ENCODE data around the gene CELSR3.
A peak's percentile ranks its signal among the peaks of the same experiment; 100 is the strongest.

CELSR3 gene

DNA sequence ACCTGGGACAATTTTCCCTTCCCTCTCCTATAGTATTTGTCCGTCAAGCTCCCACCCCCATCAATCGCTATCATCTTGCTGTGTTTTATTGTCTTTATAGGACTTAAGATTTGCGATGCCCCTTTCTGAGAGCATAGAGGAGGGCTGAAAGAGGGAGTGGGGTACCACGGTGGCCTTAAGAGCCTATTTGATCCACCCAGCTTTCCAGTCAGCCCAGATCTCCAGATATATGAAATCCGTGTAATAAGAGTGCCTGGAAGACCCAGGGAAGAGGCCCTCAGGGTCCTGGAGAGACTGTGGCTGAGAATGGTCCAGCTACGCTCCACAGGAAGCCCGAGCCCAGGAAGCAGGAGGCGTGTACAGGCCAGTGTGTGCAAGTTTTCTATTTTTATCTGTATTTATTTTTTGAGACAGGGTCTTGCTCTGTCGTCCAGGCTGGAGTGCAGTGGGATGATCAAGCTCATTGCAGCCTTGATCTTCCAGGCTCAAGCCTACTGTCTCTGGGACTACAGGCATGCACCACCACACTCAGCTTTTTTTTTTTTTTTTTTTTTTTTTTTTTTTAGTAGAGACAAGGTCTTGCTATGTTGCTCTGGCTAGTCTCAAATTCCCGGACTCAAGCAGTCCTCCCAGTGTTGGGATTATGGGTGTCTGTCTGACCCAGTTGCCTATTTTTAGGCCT lies 24.0 kb upstream of the CELSR3 start:
- DNase-seq = no peak

GRCh38 chr3:48685603-48686511 lies 23.2 kb upstream of the CELSR3 start, which contains the start of gene NCKIPSD:
TSS of gene NCKIPSD (minus strand) at chr3:48685915. CDS start at chr3:48685807, 108 bp downstream.
- peak; percentile 64 for DNase-seq

GRCh38 chr3:48685293-48685602 lies 22.6 kb upstream of the CELSR3 start:
- no peak for DNase-seq

GRCh38 chr3:48684480-48685143 lies 21.9 kb upstream of the CELSR3 start:
- DNase-seq = no peak

- no peak for DNase-seq
These were observed 21.3 kb upstream of the CELSR3 start for GRCh38 chr3:48684054-48684349.

GRCh38 chr3:48682786-48683185 lies 20.1 kb upstream of the CELSR3 start:
- no peak for DNase-seq

DNA sequence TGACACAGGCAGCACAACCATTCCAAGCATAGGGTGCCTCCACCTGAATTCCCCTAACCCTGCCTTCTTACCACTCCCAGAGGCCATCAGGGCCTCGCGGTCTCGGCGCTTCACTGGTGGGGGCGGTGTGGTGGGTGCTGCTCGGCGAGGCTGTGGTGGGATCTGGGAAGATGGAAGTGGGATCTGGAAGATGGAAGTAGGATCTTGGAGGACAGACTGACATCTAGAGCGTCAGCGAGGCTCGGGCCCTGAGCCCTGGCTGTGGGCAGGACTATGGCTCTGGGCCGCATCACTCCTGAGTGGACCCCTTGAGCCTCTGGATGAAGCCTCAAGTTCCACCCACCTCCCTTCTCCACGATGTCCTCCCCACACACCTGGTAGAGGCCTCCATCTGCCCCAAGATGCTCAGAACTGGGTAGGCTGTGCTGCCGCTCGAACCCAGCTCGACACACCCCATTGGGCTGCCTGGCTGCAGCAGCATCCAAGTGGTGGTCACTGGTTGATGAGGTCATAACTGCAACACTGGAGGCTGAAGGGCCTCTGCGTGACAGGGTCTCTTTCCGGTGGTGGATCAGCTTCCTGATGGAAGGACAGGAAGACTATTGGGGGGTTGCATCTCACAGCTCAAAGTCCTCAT lies 19.4 kb upstream of the CELSR3 start:
- no peak for DNase-seq

- no peak for DNase-seq
These were observed 18.8 kb upstream of the CELSR3 start for GRCh38 chr3:48681541-48681880.

DNA sequence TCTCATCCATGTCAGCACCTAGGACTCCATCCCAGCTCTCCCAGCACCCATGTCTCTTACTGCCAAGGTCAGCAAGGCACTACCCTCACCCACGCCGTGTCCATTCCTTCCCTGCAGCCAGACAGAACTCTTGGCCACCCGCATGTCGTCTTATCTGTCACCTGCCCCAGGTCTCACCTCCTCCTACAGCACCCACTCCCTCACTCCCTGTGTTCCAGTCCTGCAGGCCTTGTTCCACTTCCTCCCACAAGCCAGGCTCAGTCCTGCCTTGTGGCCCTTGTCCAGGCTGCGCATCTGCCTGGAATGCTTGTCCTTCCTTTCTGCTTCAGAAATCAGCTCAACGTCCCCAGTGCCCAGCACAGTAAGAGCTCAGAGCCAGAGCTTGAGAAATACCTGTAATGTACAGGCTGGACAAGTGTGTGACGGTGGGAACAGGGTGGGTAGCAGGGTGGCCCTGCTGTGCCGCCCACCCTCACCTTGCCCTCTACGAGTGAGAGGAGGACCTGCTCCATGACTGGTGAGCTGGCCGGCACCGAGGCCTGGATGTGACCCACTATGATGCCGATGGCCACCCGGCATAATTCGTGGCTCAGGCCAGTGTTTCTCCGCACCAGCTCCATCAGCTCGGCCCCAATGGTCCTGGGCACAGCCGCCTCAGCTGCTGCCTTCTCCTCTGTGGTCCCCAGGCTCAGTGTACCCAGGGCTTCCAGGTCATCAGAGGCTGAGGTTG lies 18.3 kb upstream of the CELSR3 start:
- DNase-seq = no peak

DNA sequence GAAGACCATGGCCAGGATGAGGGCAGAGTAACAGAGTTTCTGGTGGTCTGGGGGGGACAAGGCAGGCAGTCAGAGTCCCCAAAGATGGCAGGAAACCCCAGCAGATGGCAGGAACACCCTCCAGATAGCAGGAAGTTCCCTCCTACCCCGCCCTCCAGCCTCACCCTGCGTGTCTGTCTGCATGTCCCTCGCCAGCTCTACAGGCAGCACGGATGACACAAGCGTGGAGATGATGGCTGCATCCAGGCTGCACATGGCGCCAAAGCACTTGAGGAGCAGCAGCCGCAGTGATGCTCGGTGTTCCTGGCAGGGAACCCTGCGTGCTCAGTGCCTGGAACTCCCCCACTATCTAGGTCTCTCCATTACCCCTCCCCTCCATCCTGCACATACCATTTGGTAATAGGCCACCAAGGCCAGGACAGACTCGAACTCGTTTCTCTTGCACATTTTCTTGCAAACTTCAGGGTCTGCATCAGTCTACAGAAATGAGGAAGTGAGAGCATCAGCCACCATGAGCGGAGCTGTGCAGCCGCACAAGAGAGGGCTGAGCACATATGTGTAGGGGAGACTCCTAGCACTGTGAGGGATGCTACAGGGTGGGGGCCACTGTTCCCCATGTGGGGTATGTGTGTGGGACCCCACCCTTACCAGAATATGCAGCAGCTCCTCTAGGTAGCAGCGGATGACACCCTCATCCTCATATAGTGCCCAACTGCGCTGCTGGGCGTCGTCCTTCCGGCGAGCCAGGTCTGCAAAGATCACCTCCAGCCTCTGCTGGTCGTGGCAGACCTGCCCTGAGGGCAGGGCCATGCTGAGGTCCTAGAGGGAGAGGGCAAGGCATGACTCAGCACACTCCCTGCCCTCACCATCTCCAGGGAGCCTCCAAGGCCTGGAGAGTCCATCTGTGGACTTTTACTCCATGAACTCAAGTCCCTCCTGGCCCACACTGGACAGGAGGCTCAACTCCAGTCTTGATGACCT lies 17.0 kb upstream of the CELSR3 start:
- DNase-seq = no peak

DNA sequence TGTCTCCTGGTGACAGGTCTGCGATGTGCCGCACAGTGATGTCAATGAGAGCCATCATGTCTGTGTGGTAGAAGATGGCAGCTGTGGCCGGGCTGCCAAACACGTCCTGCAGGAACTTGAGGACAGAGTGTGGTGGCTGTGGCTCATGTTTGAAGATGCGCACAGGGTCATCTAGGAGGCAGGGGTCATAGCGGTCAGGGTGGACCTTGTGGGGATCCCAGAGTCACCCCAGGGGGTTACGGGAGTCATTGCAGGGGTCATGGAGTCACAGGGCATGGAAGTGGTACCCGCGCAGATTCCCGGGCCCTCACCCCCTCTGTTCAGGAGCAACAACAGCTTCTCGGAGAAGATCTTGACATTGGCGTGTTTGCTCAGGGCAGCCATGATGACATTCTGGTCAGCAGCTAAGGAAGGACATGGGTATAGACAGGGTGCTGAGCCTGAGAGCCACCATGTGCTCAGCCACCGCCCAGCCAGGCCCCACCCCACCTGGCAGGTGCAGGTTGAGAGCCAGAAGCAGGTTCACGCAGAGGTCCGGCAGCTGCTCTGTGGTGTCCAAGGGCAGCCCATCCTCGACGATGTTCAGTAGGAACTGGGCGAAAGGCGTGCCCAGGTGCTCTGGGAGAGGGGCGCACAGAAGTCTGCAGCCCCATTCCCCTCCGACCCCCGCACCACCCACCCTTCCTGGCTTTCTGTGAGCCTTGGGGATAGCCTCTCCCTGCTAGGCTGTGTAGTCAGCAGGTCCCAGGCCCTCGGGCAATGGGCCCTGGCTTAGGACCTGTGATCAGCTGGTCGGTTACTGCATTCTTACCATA lies 16.1 kb upstream of the CELSR3 start:
- no peak for DNase-seq

GRCh38 chr3:48678056-48678455 lies 15.4 kb upstream of the CELSR3 start:
- DNase-seq = no peak

- DNase-seq = no peak
These were observed 11.8 kb upstream of the CELSR3 start for GRCh38 chr3:48674505-48674904.

DNA sequence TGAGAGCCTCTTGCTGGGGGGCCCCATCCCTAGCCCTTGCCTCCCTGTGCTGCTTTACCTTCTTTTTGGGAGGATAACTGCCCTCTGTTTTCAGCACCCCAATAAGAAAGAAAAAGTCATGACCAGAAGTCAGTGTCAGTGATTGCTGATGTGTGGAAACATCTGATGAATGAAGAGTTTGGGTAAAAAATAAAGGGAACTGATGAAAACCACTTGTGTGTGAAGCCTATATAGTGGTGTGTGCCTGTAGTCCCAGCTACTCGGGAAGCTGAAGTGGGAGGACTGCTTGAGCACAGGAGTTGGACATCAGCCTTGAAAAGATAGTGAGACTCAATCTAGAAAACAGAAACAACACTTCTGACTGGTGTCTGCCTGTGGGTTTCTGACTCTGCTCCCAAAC lies 9.8 kb upstream of the CELSR3 start:
- DNase-seq = no peak

DNA sequence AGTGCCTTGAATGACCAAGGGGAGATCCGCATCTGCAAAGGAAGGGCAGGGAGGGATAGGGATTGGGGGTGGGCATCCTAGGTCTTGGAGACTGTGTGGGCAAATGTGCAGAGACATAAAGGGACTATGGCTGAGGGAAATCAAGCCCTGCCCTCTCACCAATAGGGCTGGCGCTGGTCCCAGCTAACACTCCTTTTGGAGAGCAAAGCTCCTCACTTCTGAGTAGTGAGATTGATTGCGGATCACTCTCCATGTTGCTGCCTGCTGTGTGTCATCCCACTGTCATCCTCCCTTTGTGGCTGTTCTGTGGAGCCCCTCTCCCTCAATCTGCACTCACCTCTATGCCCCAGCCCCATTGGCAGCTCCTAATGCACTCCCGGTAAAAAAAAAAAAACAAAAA lies 2.2 kb upstream of the CELSR3 start:
- no peak for DNase-seq

GRCh38 chr3:48664313-48664644 lies 1.6 kb upstream of the CELSR3 start:
- no peak for DNase-seq

DNA sequence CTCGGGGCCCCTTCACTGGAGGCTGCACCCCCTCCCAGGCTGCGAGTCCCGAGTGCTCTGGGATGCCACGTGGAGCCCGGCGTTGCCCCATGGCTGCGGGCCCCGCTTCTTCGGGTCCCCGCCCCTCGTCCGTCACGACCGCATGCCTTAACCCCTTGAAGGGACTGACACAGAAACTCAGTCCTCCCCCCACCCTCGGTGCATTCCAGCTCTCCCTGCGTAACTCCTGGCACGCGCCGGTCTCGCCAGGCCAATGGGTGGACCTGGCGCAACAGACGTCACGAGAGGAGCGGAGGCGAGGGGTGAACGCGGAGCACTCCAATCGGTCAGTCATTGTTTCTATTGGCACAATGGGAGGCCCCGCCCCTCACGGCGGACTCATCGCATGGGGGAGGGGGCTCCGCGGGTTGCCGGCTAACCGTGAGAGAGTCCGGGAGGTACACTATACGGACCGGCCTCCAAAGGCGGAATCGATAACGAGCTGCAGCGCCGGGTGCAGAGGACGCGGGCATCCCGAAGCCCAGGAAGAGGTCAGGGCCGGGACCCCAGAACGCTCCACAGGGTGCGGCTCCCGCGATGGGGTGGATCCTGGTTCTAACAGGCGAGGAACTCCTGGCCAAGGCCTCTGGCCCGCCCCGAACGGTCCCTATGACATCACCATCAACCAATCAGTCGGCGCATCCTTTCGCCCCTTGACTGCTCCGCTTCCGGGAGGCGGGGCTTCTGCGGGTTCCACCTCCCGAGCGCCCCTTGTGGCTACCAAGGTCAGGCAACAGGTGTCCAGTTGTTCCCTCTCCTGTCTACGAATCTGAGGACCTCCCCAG lies 1.0 kb upstream of the CELSR3 start:
- peak; percentile 90 for DNase-seq

DNA sequence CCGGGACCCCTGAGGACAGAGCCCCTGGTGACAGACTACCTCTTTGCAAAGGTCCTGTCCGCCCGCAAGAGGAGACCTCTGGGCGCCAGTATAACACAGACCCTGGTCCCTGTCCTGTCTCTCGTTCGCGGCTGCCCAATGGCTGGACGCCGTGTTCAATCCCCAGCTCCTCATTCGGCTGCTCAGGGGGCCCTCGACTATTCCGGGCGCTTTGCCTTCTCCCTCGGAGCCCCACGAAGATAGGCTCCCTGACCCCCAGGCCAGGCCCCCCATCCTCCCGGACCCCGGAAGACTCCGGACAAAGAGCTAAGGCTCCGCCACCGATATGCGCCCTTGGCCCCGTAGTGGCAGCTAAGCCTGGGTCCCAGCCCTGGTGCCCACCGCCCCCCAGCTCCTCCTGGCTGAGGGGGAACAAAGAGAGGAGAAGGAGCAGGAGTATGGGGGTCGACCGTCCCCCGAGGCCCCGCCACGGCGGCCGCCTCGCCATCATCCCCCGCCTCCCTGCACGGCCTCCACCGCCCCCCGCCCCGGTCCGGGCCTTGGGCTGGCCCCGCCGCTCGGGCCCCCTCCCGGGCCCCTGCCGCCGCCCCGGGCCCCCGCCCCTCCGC lies 437 bp downstream of the CELSR3 start:
- no peak for DNase-seq

DNA sequence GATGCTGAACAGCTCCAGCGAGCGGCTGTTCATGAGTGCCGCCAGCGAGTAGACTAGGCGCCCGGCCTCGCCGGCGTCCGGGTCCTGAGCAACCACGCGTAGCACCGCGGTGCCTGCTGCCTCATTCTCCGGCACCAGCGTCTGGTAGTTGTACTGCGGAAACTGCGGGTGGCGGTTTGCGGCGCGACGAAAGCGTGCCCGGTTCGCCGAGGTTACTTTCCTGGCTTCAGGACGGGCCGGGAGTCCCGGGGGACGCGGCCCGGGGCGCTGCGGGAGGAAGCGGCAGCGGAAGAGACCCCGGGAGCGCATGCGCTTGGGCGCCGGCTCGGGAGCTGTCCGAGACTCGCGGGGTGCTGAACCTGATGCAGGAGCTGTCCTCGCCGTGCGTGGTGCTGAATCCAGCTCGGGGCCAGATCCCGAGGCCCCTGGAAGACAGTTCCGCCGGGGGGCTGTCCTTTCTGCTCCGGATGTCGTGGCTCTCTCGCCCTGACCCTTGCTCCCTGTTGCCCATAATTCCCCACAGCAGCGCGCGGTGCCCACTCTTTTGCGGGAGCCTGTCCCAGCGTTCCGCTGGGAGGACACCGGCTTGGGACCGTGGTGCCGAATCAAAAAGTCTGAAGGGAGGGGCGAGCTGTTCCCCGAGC lies 1.1 kb downstream of the CELSR3 start:
- no peak for DNase-seq
